ENCODE results near the gene IARS2. TPM values are rescaled to one million over a fixed set of nuclear protein-coding genes. Genes with fewer than 3 reads are reported as not detected.

Gene IARS2
- total RNA-seq, 1 donor from 2014 or later, result 67.0 TPM

- TF ChIP-seq CTCF (IDR thresholded peaks at IDR 0.05), result no peak
- Mint-ChIP-seq H3K36me3 (ENCODE audit: unreplicated experiment) (peaks cover 14% of the 10 kb centered on the region), H3K4me1 (ENCODE audit: unreplicated experiment) (no peaks in the 10 kb centered on the region), H3K4me3 (ENCODE audit: unreplicated experiment) (no peak overlapping the region), H3K27me3 (ENCODE audit: unreplicated experiment) (no peaks in the 10 kb centered on the region), H3K27ac (ENCODE audit: unreplicated experiment) (no peak overlapping the region), H3K9me3 (ENCODE audit: unreplicated experiment) (no peaks in the 10 kb centered on the region)
- no peak for DNase-seq (ENCODE audit: extremely low spot score, unreplicated experiment)
Measured at GRCh38 chr1:220056374-220056773, 37.6 kb upstream of the IARS2 start.

DNA sequence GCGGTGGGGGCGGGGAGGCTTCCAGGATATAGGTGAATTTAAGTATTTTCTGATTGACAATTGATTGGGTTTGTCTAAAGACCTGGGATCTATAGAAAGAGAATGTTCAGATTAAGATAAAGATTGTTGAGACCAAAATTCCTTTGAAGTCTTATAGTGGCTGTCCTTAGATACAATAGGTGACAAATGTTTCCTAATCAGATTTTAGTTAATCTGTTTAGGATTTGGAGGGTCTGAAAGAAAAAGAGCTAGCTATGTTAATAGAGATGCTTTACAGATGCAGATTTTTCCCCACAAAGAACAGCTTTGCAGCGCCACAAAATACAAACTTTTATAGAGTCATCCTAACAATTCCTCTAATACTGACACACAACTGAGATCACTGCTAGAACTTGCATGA, 33.1 kb upstream of the IARS2 start:
- no peaks in the 10 kb centered on the region for H3K27me3 Mint-ChIP-seq (ENCODE audit: unreplicated experiment)

DNA sequence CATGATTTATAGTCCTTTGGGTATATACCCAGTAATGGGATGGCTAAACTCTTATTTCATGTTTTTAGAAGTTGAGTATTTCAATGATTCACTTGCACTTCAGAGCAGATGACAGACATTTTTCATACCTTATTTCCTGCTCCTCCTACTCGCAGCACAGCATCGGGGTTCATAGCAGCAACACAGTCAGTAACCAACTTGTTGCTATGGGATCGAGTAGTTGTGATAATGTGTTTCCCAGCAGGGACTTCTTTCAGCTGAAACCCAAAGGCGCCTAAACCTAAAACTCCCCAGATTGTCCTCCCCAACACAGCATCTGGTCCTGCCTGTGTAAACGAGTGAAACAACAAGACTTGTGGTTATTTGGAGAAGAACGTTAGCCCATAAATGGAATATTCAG, 31.3 kb upstream of the IARS2 start:
- no peak for DNase-seq (ENCODE audit: extremely low spot score, unreplicated experiment)
- H3K36me3 Mint-ChIP-seq (ENCODE audit: unreplicated experiment), result peaks cover 16% of the 10 kb centered on the region
- H3K4me3 Mint-ChIP-seq (ENCODE audit: unreplicated experiment), result no peak overlapping the region
- H3K9me3 Mint-ChIP-seq (ENCODE audit: unreplicated experiment), result no peaks in the 10 kb centered on the region
- no peak overlapping the region for H3K27ac Mint-ChIP-seq (ENCODE audit: unreplicated experiment)
- no peaks in the 10 kb centered on the region for H3K27me3 Mint-ChIP-seq (ENCODE audit: unreplicated experiment)
- no peak for TF ChIP-seq CTCF (IDR thresholded peaks at IDR 0.05)
- H3K4me1 Mint-ChIP-seq (ENCODE audit: unreplicated experiment), result no peaks in the 10 kb centered on the region

More for the DNA sequence above, 33.1 kb upstream of the IARS2 start:
- Mint-ChIP-seq H3K27ac (ENCODE audit: unreplicated experiment) (no peak overlapping the region), H3K4me1 (ENCODE audit: unreplicated experiment) (no peaks in the 10 kb centered on the region), H3K36me3 (ENCODE audit: unreplicated experiment) (peaks cover 19% of the 10 kb centered on the region), H3K4me3 (ENCODE audit: unreplicated experiment) (no peak overlapping the region), H3K9me3 (ENCODE audit: unreplicated experiment) (no peaks in the 10 kb centered on the region)
- no peak for DNase-seq (ENCODE audit: extremely low spot score, unreplicated experiment)
- no peak for TF ChIP-seq CTCF (IDR thresholded peaks at IDR 0.05)

GRCh38 chr1:220067269-220068204, 26.4 kb upstream of the IARS2 start:
- Mint-ChIP-seq H3K4me1 (ENCODE audit: unreplicated experiment) (no peaks in the 10 kb centered on the region), H3K9me3 (ENCODE audit: unreplicated experiment) (no peaks in the 10 kb centered on the region), H3K27ac (ENCODE audit: unreplicated experiment) (no peak overlapping the region), H3K27me3 (ENCODE audit: unreplicated experiment) (no peaks in the 10 kb centered on the region), H3K36me3 (ENCODE audit: unreplicated experiment) (peaks cover 20% of the 10 kb centered on the region), H3K4me3 (ENCODE audit: unreplicated experiment) (no peak overlapping the region)
- DNase-seq (ENCODE audit: extremely low spot score, unreplicated experiment), result no peak
- TF ChIP-seq CTCF (IDR thresholded peaks at IDR 0.05), result no peak
